HG03025 (cell line): ENCODE data around the gene UHRF1.

Source experiments
- ATAC-seq: cut with Tn5 transposase; IDR thresholded peaks from one replicate; pipeline ENCODE4 v1.9.1; 2021; ENCODE audit warnings: mild to moderate bottlenecking, moderate library complexity; ENCODE audit not compliant: unreplicated experiment, low FRiP score

Gene UHRF1

GRCh38 chr19:4985551-4985991 is 76.3 kb downstream of the UHRF1 start:
- no peak for ATAC-seq

GRCh38 chr19:4986056-4986455 is 76.8 kb downstream of the UHRF1 start:
- ATAC-seq, result no peak

- ATAC-seq, result no peak
Measured at GRCh38 chr19:4986471-4986891, 77.2 kb downstream of the UHRF1 start.

- no peak for ATAC-seq
Measured at GRCh38 chr19:4987256-4987655, 78.0 kb downstream of the UHRF1 start.

- no peak for ATAC-seq
Measured at GRCh38 chr19:4987692-4988370, 78.5 kb downstream of the UHRF1 start.

DNA sequence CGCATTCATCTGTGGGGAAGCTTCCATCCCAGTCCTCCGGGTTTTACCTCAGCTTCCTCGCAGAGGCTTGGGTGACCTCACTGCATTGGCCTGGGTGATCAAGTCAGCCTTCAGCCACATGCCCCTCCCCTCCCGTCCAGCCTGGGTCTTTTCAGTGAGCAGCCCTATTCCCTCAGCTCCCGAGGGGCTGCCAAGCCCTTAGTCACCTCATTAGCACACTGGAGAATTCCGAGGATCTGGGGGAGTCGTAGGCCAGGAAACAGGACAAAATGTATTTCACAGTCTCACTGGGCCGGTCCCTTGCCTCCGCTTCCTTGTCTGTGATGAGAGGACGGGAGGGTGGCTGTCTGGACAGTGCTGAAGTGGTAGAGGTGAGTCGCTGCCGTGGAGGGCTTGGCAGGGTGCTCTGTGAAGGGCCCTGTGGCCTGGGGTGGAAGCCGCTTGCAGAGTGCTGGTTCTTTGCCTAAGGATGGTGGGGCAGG is 79.5 kb downstream of the UHRF1 start:
- ATAC-seq, result no peak

GRCh38 chr19:4990306-4990705 is 81.0 kb downstream of the UHRF1 start:
- no peak for ATAC-seq

DNA sequence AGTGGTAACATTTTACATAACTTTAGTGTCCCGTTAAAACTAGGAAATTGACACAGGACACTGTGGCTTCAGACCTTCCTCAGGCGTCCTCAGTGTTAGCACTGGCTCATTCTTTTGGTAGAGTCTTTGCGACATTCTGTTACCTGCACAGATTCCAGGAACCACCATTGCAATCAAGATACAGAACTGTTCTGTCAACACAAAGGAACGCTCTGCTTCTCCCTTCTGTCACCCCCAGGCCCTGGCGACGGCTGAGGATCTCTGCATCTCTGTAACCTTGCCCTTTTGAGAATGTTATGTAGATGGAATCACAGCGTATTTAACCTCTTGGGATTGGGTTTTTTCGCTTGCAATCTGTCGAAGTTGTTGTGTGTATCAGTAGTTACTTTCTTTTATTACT is 82.2 kb downstream of the UHRF1 start:
- no peak for ATAC-seq

DNA sequence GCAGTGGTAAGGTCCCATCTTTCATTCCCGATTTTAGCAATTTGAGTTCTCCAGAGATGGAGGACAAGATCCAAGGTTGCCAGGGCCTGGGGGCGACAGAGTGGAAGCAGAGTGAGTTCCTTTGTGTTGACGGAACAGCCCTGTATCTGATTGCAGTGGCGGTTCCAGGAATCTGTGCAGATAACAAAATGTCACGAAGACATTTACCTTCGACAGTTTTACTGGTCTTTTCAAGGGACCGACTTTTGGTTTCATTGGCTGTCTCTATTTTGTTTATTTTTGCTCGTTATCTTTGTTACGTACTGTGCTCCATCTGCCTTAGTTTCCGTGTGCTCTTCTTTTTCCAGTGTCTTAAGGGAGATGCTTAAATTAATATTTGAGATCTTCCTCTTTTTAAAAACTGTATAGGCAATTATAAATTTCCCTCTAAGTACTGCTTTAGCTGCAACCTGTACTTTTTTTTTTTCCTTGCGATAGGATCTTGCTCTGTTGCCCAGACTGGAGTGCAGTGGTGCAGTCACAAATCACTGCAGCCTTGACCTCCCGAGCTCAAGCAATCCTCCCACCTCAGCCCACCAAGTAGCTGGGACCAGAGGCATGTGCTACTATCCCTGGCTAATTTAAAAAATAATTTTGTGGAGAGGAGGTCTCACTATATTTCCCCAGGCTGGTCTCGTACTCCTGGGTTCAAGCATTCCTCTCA is 82.8 kb downstream of the UHRF1 start:
- ATAC-seq, result no peak

DNA sequence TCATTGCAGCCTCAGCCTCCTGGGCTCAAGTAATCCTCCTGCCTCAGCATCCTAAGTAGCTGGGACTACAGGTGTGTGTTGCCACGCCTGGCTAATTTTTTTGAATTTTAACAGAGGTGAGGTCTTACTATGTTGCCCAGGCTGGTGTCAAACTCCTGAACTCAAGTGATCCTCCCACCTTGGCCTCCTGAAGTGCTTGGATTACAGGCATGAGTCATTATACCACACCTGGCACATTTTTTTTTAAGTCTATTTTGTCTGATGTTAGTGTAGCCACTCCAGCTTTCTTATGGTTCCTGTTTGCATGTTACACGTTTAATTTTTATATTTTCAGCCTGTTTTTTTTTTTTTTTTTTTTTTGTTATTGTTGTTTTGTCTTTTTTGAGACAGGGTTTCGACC is 84.4 kb downstream of the UHRF1 start:
- no peak for ATAC-seq

- ATAC-seq, result no peak
Measured at GRCh38 chr19:4996701-4997100, 87.4 kb downstream of the UHRF1 start.

DNA sequence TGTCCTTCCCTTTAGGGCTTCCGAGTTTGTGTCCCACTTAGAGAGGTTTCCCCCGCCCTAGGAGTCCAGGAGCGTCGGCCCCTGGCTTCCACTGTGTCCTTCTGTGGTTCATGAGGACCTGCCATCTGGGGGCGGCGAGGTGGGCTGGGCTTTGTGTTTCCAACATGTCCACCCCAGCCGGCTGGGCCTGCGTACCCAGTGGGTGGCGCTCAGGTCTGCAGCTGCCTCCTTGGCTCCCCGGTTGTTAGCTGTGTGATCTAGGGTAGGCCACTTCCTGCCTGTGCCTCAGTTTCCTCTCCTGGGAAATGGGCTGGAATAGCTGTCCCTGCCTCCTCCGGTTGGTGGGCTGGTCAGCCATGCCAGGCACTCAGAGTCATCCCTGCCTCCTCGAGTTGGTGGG is 88.0 kb downstream of the UHRF1 start:
- ATAC-seq, result no peak

DNA sequence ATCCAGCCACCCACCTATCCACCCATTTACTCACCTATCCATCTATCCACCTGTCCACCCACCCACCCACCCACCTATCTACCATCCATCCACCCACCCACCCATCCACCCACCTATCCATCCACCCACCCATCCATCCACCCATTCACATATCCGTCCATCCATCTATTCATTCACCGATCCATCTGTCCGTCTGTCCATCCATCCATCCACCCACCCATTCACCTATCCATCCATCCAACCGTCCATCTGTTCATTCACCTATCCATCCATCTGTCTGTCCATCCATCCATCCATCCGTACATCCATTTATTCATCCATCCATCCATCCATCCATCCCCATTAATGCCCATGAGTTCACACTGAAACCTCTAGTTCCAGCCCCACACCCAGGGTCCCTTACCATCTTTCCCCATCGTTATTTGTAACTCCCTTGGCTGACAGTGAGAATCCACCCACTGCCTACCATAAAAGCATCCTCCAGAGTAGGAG is 90.9 kb downstream of the UHRF1 start:
- no peak for ATAC-seq

- no peak for ATAC-seq
Measured at GRCh38 chr19:5001615-5002014, 92.3 kb downstream of the UHRF1 start.

DNA sequence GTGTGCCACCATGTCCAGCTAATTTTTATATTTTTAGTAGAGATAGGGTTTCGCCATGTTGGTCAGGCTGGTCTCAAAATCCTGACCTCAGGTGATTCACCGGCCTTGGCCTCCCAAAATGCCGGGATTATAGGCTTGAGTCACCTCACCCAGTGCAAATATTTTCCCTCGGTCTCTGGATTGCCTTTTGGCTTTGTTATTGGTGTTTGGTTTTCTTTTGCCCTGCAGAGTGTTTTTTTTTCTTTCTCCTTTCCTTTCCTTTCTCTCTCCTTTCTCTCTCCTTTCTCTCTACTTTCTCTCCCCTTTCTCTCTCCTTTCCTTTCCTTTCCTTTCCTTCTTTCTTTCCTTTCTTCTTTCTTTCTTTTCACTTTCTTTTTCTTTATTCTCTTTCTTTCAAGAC is 92.8 kb downstream of the UHRF1 start:
- ATAC-seq, result no peak

DNA sequence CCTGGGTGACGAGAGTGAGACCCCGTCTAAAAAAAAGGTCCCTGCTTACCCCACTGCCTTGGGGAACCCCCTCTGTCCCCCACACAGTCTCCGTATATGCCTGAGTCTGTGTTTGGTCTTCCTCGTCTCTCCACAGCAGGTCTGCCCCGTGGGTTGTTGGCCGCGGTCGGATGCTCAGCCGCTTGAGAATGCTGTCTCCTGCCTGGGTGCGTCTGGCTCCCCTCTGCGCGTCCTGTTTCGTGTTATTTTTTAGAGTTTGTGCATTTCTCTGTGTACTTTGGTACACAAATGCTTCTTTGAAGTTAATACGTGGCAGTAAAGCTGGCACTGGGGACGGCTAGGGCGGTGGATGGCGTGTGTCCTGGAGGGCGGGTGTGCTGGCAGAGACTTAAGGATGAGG is 94.5 kb downstream of the UHRF1 start:
- ATAC-seq, result no peak

- no peak for ATAC-seq
Measured at GRCh38 chr19:5005096-5005495, 95.8 kb downstream of the UHRF1 start.

DNA sequence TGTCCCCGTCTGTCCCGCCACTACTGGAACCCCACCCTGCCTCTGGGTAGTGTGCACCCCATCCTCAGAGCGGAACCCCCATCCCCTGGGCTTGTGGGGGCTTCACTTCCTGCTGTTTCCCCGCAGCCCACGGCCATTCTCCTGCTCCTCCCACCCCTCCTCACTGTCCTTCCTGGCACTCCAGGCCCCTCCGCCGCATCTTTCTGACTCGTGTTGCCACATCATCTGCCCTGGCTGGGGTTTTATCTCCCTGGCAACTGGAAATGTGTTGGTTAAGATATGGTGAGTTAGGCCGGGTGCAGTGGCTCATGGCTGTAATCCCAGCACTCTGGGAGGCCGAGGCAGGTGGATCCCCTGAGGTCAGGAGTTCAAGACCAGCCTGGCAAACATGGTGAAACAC is 96.9 kb downstream of the UHRF1 start:
- no peak for ATAC-seq

GRCh38 chr19:5006821-5007220 is 97.5 kb downstream of the UHRF1 start:
- no peak for ATAC-seq
